Measurements from ENCODE around the gene AGPS.
"Not testable (repeated sequence)": the region's sequence is repeated elsewhere in the genome, so short reads cannot be mapped to it uniquely, and the experiment has no call there.

AGPS gene

DNA sequence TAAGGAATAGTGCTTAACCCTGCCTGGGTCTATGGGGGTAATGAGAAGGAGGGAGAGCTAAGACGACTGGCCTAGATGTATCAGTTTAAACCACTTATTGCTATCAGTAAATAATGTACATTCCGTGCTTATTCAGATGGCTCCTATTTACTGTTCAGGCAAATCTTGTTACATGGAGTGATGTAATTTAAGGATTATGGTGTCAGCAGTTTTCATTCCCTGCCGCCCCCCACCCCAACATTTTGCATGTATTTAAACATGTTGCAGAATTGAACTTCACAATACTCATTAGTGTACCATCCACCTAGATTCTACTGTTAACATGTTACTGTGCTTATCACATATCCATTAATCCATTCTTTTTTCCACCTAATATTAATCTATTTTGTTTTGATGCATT is 11.7 kb downstream of the AGPS start:
- no peak for TF ChIP-seq CTCF (IDR thresholded peaks at IDR 0.05; ENCODE audit: extremely low read depth, missing control alignments)
- DNase-seq (ENCODE audit: low spot score) = no peak

- no peak for DNase-seq (ENCODE audit: low spot score)
- no peak for TF ChIP-seq CTCF (IDR thresholded peaks at IDR 0.05; ENCODE audit: extremely low read depth, missing control alignments)
Observed at GRCh38 chr2:177405029-177405692, 12.6 kb downstream of the AGPS start.

GRCh38 chr2:177406182-177406581 is 13.6 kb downstream of the AGPS start:
- DNase-seq (ENCODE audit: low spot score) = no peak
- TF ChIP-seq CTCF (IDR thresholded peaks at IDR 0.05; ENCODE audit: extremely low read depth, missing control alignments) = no peak

DNA sequence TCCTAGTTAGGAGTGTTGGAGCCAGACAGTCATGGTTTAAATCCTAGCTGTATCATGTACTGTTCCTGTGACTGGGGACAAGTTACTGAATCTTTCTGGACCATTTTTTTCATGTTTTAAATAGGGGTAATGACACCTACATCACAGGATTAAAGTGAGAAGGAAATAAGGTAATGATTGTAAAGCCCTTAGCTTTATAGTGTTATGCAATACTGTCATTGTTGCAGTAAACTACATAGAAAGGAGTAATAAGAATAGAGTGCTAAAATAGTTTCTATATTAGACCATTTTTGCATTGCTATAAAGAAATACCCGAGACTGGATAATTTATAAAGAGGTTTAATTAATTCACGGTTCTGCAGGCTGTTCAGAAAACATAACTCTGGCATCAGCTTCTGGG is 14.5 kb downstream of the AGPS start:
- DNase-seq (ENCODE audit: low spot score) = no peak
- TF ChIP-seq CTCF (IDR thresholded peaks at IDR 0.05; ENCODE audit: extremely low read depth, missing control alignments) = no peak

DNA sequence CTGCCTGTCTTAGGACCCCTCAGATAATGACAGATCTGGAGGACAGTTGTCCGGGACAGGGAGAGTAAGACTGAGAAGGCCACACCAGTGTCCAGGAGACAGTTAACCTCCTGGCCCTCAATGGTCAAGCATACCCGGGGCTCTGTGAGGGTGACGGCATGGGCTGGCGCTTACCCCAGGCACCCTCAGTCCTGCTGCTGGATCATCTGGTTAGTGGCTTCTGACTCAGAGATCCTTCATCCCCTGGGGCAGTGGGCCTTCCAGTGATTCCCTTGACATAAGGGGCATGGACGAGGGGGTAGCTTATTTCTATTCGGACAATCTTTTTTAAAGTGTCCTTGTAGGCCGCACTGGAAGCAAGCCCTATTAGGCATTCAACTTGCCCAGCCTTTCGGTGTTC is 18.1 kb downstream of the AGPS start:
- DNase-seq (ENCODE audit: low spot score) = not testable (repeated sequence)

GRCh38 chr2:177413703-177414102 is 21.1 kb downstream of the AGPS start:
- no peak for DNase-seq (ENCODE audit: low spot score)
- no peak for TF ChIP-seq CTCF (IDR thresholded peaks at IDR 0.05; ENCODE audit: extremely low read depth, missing control alignments)

GRCh38 chr2:177419274-177419673 is 26.7 kb downstream of the AGPS start:
- no peak for DNase-seq (ENCODE audit: low spot score)
- no peak for TF ChIP-seq CTCF (IDR thresholded peaks at IDR 0.05; ENCODE audit: extremely low read depth, missing control alignments)

GRCh38 chr2:177422271-177422670 is 29.7 kb downstream of the AGPS start:
- TF ChIP-seq CTCF (IDR thresholded peaks at IDR 0.05; ENCODE audit: extremely low read depth, missing control alignments) = no peak
- no peak for DNase-seq (ENCODE audit: low spot score)

DNA sequence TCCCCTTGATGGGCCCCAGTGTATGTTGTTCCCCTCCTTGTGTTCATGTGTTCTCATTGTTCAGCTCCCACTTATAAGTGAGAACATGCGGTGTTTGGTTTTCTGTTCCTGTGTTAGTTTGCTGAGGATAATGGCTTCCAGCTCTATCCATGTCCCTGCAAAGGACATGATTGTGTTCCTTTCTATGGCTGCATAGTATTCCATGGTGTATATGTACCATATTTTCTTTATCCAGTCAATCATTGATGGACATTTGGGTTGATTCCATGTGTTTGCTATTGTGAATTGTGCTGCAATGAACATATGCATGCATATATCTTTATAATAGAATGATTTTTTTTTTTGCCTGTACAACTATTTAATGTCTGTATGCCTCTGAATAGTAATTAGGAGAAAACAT is 31.5 kb downstream of the AGPS start:
- not testable (repeated sequence) for DNase-seq (ENCODE audit: low spot score)

GRCh38 chr2:177424620-177425019 is 32.0 kb downstream of the AGPS start:
- not testable (repeated sequence) for DNase-seq (ENCODE audit: low spot score)
